Glutamatergic neuron (in vitro differentiated cells): ENCODE results near the gene HBD. TPM values are rescaled to one million over a fixed set of nuclear protein-coding genes. Genes with fewer than 3 reads are reported as not detected.
"Not testable (repeated sequence)": the region's sequence is repeated elsewhere in the genome, so short reads cannot be mapped to it uniquely, and the experiment has no call there.

Experiments
- DNase-seq: peaks from one replicate; pipeline ENCODE4 v3.0.0; 2022
- H3K27ac Mint-ChIP-seq: one replicate; pipeline ENCODE4 v1.8.0; 2020; ENCODE audit warnings: mild to moderate bottlenecking, mixed read lengths, inconsistent platforms; ENCODE audit not compliant: unreplicated experiment
- H3K27me3 Mint-ChIP-seq: one replicate; pipeline ENCODE4 v1.8.0; 2020; ENCODE audit warnings: mild to moderate bottlenecking, moderate library complexity, mixed read lengths, inconsistent platforms; ENCODE audit not compliant: unreplicated experiment
- H3K36me3 Mint-ChIP-seq: one replicate; pipeline ENCODE4 v1.8.0; 2020; ENCODE audit warnings: mild to moderate bottlenecking, mixed read lengths, inconsistent platforms; ENCODE audit not compliant: unreplicated experiment
- H3K4me1 Mint-ChIP-seq: one replicate; pipeline ENCODE4 v1.8.0; 2020; ENCODE audit warnings: mild to moderate bottlenecking, low read depth, mixed read lengths, inconsistent platforms; ENCODE audit not compliant: unreplicated experiment
- H3K4me3 Mint-ChIP-seq: one replicate; pipeline ENCODE4 v1.8.0; 2020; ENCODE audit warnings: mild to moderate bottlenecking, mixed read lengths, inconsistent platforms; ENCODE audit not compliant: unreplicated experiment
- H3K9me3 Mint-ChIP-seq: one replicate; pipeline ENCODE4 v1.8.0; 2020; ENCODE audit warnings: mild to moderate bottlenecking, moderate library complexity, mixed read lengths, inconsistent platforms; ENCODE audit not compliant: unreplicated experiment
- total RNA-seq: library from RNA; stranded (reverse); fragmentation: NEBNext Ultra II Directional; extraction: Animal tissue kit (Norgen Biotek cat#: 25700); gene quantifications from one replicate; pipeline ENCODE4 v1.2.1, GENCODE V29; 2021; ENCODE audit not compliant: unreplicated experiment
- TF ChIP-seq, protein P1 (sequence below): fragments of 200-600 bp; sonication (generic); IDR thresholded peaks from one replicate; pipeline ENCODE4 v1.5.0; 2021; ENCODE audit not compliant: partially characterized antibody, unreplicated experiment

Gene HBD
- total RNA-seq, 1 donor from 2014 or later = not detected

DNA sequence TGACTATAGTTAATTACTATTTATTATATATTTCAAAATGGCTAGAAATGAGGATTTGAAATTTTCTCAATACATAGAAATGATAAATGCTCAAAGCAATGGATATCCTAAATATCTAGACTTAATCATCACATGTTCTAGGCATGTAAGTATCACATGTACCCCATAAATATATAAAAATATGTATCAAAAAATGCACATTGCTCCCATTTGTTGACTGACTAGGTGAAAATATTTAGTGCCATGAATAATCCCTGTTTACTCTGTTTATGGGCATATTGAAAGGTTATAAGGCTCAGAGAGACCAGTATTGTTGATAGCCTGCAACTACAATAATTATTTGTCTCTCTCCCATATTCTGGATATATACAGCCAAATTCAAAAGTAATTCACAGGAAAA, 32.3 kb upstream of the HBD start:
- no peak for DNase-seq
- Mint-ChIP-seq H3K27ac (no peak overlapping the region), H3K9me3 (peaks cover 2% of the 10 kb centered on the region), H3K4me1 (no peaks in the 10 kb centered on the region), H3K4me3 (no peak overlapping the region), H3K27me3 (no peaks in the 10 kb centered on the region), H3K36me3 (no peaks in the 10 kb centered on the region)
- TF ChIP-seq, protein P1, sequence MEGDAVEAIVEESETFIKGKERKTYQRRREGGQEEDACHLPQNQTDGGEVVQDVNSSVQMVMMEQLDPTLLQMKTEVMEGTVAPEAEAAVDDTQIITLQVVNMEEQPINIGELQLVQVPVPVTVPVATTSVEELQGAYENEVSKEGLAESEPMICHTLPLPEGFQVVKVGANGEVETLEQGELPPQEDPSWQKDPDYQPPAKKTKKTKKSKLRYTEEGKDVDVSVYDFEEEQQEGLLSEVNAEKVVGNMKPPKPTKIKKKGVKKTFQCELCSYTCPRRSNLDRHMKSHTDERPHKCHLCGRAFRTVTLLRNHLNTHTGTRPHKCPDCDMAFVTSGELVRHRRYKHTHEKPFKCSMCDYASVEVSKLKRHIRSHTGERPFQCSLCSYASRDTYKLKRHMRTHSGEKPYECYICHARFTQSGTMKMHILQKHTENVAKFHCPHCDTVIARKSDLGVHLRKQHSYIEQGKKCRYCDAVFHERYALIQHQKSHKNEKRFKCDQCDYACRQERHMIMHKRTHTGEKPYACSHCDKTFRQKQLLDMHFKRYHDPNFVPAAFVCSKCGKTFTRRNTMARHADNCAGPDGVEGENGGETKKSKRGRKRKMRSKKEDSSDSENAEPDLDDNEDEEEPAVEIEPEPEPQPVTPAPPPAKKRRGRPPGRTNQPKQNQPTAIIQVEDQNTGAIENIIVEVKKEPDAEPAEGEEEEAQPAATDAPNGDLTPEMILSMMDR = no peak

- Mint-ChIP-seq H3K27me3 (no peaks in the 10 kb centered on the region), H3K4me1 (no peaks in the 10 kb centered on the region), H3K4me3 (no peak overlapping the region), H3K27ac (no peak overlapping the region), H3K9me3 (peaks cover 2% of the 10 kb centered on the region), H3K36me3 (no peaks in the 10 kb centered on the region)
- TF ChIP-seq, protein P1 = no peak
- DNase-seq = no peak
These were observed 31.5 kb upstream of the HBD start for GRCh38 chr11:5265832-5266231.

GRCh38 chr11:5258543-5259262, 24.4 kb upstream of the HBD start:
- TF ChIP-seq, protein P1 = no peak
- Mint-ChIP-seq H3K27me3 (no peaks in the 10 kb centered on the region), H3K4me3 (no peak overlapping the region), H3K4me1 (peaks cover 9% of the 10 kb centered on the region), H3K36me3 (peaks cover 16% of the 10 kb centered on the region), H3K27ac (no peak overlapping the region), H3K9me3 (peaks cover 6% of the 10 kb centered on the region)
- peak; percentile 23 for DNase-seq

DNA sequence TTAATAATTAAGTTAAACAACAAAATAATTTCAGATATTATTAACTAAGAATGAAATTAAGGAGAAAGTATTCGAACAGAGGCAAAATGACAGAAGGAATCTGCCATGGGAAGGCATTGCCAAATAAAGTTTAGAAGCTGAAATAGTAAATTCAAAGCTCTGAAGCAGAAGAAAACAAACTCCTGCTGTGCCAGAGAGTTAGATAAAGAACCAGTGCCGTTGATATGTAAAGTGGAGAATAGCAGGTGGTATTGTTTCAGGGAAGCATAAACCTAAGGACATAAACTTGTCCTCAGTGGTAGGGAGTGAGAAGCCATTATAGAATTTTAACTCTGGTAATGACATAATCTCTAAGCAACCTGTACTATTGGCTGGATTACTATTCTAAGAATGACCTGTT, 23.0 kb upstream of the HBD start:
- H3K27me3 Mint-ChIP-seq = no peaks in the 10 kb centered on the region
- TF ChIP-seq, protein P1 = no peak
- no peak for DNase-seq

DNA sequence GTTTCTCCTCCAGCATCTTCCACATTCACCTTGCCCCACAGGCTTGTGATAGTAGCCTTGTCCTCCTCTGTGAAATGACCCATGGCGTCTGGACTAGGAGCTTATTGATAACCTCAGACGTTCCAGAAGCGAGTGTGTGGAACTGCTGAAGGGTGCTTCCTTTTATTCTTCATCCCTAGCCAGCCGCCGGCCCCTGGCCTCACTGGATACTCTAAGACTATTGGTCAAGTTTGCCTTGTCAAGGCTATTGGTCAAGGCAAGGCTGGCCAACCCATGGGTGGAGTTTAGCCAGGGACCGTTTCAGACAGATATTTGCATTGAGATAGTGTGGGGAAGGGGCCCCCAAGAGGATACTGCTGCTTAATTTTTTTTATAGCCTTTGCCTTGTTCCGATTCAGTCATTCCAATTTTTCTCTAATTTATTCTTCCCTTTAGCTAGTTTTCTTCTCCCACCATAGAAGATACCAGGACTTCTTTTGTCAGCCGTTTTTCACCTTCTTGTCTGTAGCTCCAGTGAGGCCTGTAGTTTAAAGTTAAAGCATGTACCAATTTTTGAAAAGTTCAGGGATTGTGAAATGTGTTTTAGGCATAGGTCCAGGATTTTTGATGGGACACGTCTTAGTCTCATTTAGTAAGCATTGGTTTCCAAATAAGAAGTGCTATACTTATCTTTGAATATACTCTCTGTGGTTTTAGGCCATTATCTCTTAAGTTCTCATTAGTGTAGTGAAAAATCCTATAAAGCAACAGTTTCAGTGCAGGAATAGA, 20.5 kb upstream of the HBD start, which contains the start of gene HBG2:
HBG2 (minus strand) TSS at position 136 of the 768 bp plus-strand sequence; CDS start at position 83, 53 bp downstream.
- DNase-seq, H3K4me1 Mint-ChIP-seq, H3K36me3 Mint-ChIP-seq, H3K27me3 Mint-ChIP-seq, H3K4me3 Mint-ChIP-seq, H3K27ac Mint-ChIP-seq, H3K9me3 Mint-ChIP-seq: not testable (repeated sequence)

More for the DNA sequence above, 23.0 kb upstream of the HBD start:
- peaks cover 16% of the 10 kb centered on the region for H3K36me3 Mint-ChIP-seq
- H3K9me3 Mint-ChIP-seq = peaks cover 6% of the 10 kb centered on the region
- no peak overlapping the region for H3K4me3 Mint-ChIP-seq
- no peak overlapping the region for H3K27ac Mint-ChIP-seq
- H3K4me1 Mint-ChIP-seq = peaks cover 9% of the 10 kb centered on the region

- H3K4me1 Mint-ChIP-seq = not testable (repeated sequence)
These were observed 19.7 kb upstream of the HBD start for GRCh38 chr11:5254023-5254422.

GRCh38 chr11:5253440-5253839, 19.2 kb upstream of the HBD start:
- not testable (repeated sequence) for H3K9me3 Mint-ChIP-seq, H3K27ac Mint-ChIP-seq, H3K4me1 Mint-ChIP-seq, DNase-seq, H3K4me3 Mint-ChIP-seq, H3K36me3 Mint-ChIP-seq, H3K27me3 Mint-ChIP-seq

More at GRCh38 chr11:5254023-5254422, 19.7 kb upstream of the HBD start:
- not testable (repeated sequence) for H3K4me3 Mint-ChIP-seq, H3K27me3 Mint-ChIP-seq, H3K27ac Mint-ChIP-seq, DNase-seq, H3K9me3 Mint-ChIP-seq, H3K36me3 Mint-ChIP-seq
